K562 (cell line): ENCODE results near the gene SYT17. TPM values are rescaled to one million over a fixed set of nuclear protein-coding genes. Genes with fewer than 3 reads are reported as not detected.

ENCODE experiments used
- ATAC-seq: fragments of 200-7000 bp; cut with Tn5 transposase; 3 replicates; pipeline ENCODE4 v1.9.1; 2020; ENCODE audit warnings: moderate library complexity
- BruUV-seq: library from RNA; stranded (reverse); fragments of 400-500 nt; replicated peaks from 2 replicates; lab custom pipeline; 2021; lab: Mats Ljungman, UMichigan
- CTCF ChIA-PET: fragments of 300-600 bp; formaldehyde crosslinking; extraction: SDS; loops from one replicate; lab custom pipeline; 2021; ENCODE audit warnings: low intra/inter-chr PET ratio; lab: Yijun Ruan, JAX
- POLR2A ChIA-PET: fragments of 300-600, 350-650 bp; sonication (Branson Sonifier 250); formaldehyde crosslinking; extraction: SDS; loops from one replicate; lab custom pipeline; 2021; ENCODE audit warnings: antibody characterized with exemption, inconsistent platforms; lab: Yijun Ruan, JAX
- DNase-seq, 4 experiments: peaks; one replicate each; pipeline versions ENCODE4 v3.0.0 to v3.0.0-alpha.2; 2011 to 2018; ENCODE audit warnings: low spot score in 3 of 4, mixed read lengths in 3 of 4; ENCODE audit errors: extremely low read depth in 1 of 4
- FAIRE-seq: peaks from 2 replicates; lab custom pipeline; 2011; peaks lifted over from hg19 to GRCh38; lab: Jason Lieb, UNC
- H2AFZ ChIP-seq: 2 replicates; pipeline ENCODE4 v1.6.0; 2011; ENCODE audit warnings: low read depth, low read length, control low read depth, inconsistent platforms
- H3K27ac ChIP-seq: fragments of 200-600 bp; 3 replicates; pipeline ENCODE4 v1.8.0; 2011; ENCODE audit warnings: low read depth, mild to moderate bottlenecking, control low read depth, inconsistent platforms, low read length, moderate library complexity, mixed read lengths; ENCODE audit errors: extremely low read depth
- H3K27me3 ChIP-seq, 2 experiments: fragments of 300-600 bp in 1 of 2; 2 replicates in 1 of 2; 3 replicates in 1 of 2; pipeline versions ENCODE4 v1.6.0 to v1.8.0; 2011; ENCODE audit warnings: inconsistent platforms in 2 of 2, low read length in 2 of 2, mild to moderate bottlenecking in 1 of 2, mixed read lengths in 1 of 2, moderate library complexity in 1 of 2; ENCODE audit not compliant: control insufficient read depth in 2 of 2, insufficient read depth in 2 of 2
- H3K36me3 ChIP-seq: fragments of 300-600 bp; 3 replicates; pipeline ENCODE4 v1.8.0; 2011; ENCODE audit warnings: mild to moderate bottlenecking, low read length, inconsistent platforms; ENCODE audit not compliant: control insufficient read depth, insufficient read depth
- H3K4me1 ChIP-seq, 2 experiments: fragments of 200-600 bp in 1 of 2; replicated peaks in 1 of 2; 2 replicates in 1 of 2; 3 replicates in 1 of 2; pipeline versions ENCODE4 v1.5.1 to v1.8.0; 2011; ENCODE audit warnings: inconsistent platforms in 2 of 2, low read length in 2 of 2, mild to moderate bottlenecking in 1 of 2, mixed read lengths in 1 of 2, moderate library complexity in 1 of 2; ENCODE audit not compliant: control insufficient read depth in 2 of 2, insufficient read depth in 2 of 2
- H3K4me2 ChIP-seq: 2 replicates; pipeline ENCODE4 v1.6.1; 2011; ENCODE audit warnings: low read length, control low read depth, inconsistent platforms, mixed read lengths; ENCODE audit not compliant: insufficient read depth
- H3K4me3 ChIP-seq: fragments of 200-600 bp; sonication (generic), shearing (Covaris generic); 2 replicates; pipeline ENCODE4 v1.5.1; 2016; ENCODE audit warnings: control low read depth, inconsistent platforms
- H3K79me2 ChIP-seq: fragments of 200-600 bp; 3 replicates; pipeline ENCODE4 v1.8.0; 2011; ENCODE audit warnings: low read length, inconsistent platforms; ENCODE audit not compliant: control insufficient read depth, insufficient read depth
- H3K9ac ChIP-seq, 2 experiments: 2 replicates each; pipeline versions ENCODE4 v1.6.0 to v1.6.1; 2011; ENCODE audit warnings: low read depth in 2 of 2, low read length in 2 of 2, control low read depth in 1 of 2, inconsistent platforms in 1 of 2, mild to moderate bottlenecking in 1 of 2, mixed read lengths in 1 of 2; ENCODE audit not compliant: insufficient read depth in 1 of 2
- H3K9me1 ChIP-seq: one replicate; pipeline ENCODE4 v1.6.0; 2011; ENCODE audit warnings: inconsistent platforms, mild to moderate bottlenecking, low read length, moderate library complexity; ENCODE audit not compliant: control insufficient read depth, insufficient read depth
- H3K9me3 ChIP-seq: replicated peaks from 2 replicates; pipeline ENCODE4 v1.5.1; 2011; ENCODE audit warnings: low read depth, low read length, inconsistent platforms; ENCODE audit not compliant: control insufficient read depth, insufficient read depth
- H4K20me1 ChIP-seq: replicated peaks from 2 replicates; pipeline ENCODE4 v1.6.1; 2011; ENCODE audit warnings: low read length, inconsistent platforms, mixed read lengths; ENCODE audit not compliant: control insufficient read depth, insufficient read depth
- ADNP ChIP-seq: fragments of 200-800 bp; sonication (Bioruptor generic); IDR thresholded peaks from 2 replicates; pipeline ENCODE4 v1.6.1; 2016; ENCODE audit warnings: missing genetic modification characterization, missing compliant biosample characterization
- BCOR ChIP-seq: fragments of 450-650 bp; IDR thresholded peaks from 2 replicates; pipeline ENCODE4 v1.6.1; 2016
- CHD4 ChIP-seq: fragments of 200-600 bp; sonication (generic); IDR thresholded peaks from 3 replicates; pipeline ENCODE4 v1.6.1; 2012; ENCODE audit warnings: low read depth, mild to moderate bottlenecking, mixed read lengths, low read length, inconsistent platforms; ENCODE audit not compliant: insufficient read depth, insufficient replicate concordance, poor library complexity, severe bottlenecking
- HDAC2 ChIP-seq: fragments of 450-650 bp; IDR thresholded peaks from 2 replicates; pipeline ENCODE4 v1.6.1; 2016; ENCODE audit warnings: mild to moderate bottlenecking
- KDM1A ChIP-seq, 2 experiments: fragments of 450-650 bp; IDR thresholded peaks; 2 replicates each; pipeline ENCODE4 v1.6.1; 2016; ENCODE audit warnings: mild to moderate bottlenecking in 2 of 2
- NR1H2 ChIP-seq: sonication (generic); formaldehyde crosslinking; IDR thresholded peaks from 2 replicates; pipeline ENCODE4 v1.4.0; 2020; ENCODE audit warnings: mild to moderate bottlenecking, missing genetic modification reagents
- RBM25 ChIP-seq: fragments of 200-400 bp; formaldehyde crosslinking; IDR thresholded peaks from 2 replicates; pipeline ENCODE4 v1.6.1; 2018; ENCODE audit warnings: low read length, low read depth, moderate library complexity; ENCODE audit not compliant: severe bottlenecking
- RCOR1 ChIP-seq, 2 experiments: IDR thresholded peaks; 2 replicates each; pipeline ENCODE4 v1.6.1; 2012; ENCODE audit warnings: low read depth in 2 of 2, low read length in 2 of 2, borderline replicate concordance in 1 of 2, improper control_type of control experiment in 1 of 2
- SMAD3 ChIP-seq: fragments of 450-650 bp; formaldehyde crosslinking; conservative IDR thresholded peaks from 2 replicates; pipeline ENCODE4 v1.4.0; 2020; ENCODE audit warnings: mild to moderate bottlenecking
- SMARCA5 ChIP-seq: fragments of 450-650 bp; IDR thresholded peaks from 2 replicates; pipeline ENCODE4 v1.6.1; 2016
- XRCC4 ChIP-seq: IDR thresholded peaks from one replicate; pipeline ENCODE4 v1.6.1; 2011; ENCODE audit not compliant: insufficient read depth, insufficient read length; ENCODE audit errors: extremely low read depth
- ZNF764 ChIP-seq: fragments of 250-450 bp; sonication (Bioruptor Pico); IDR thresholded peaks from 2 replicates; pipeline ENCODE4 v1.4.0; 2020; ENCODE audit warnings: low read depth, mild to moderate bottlenecking, moderate library complexity
- WGBS: fragments of 100-300 bp; shearing (Covaris generic); methylation state at CpG from one replicate; pipeline ENCODE4 v1.1.6; 2016; ENCODE audit warnings: low coverage, mixed read lengths; ENCODE audit not compliant: insufficient coverage; ENCODE audit errors: missing lambda C conversion rate; 5-methylcytosine and 5-hydroxymethylcytosine counted together
- in situ Hi-C: fragments of 300-500 bp; cut with MboI; formaldehyde crosslinking; loops from 4 replicates; pipeline ENCODE4 v1.15.0; 2018; ENCODE audit warnings: inconsistent platforms, mixed read lengths
- intact Hi-C: fragments of 100-400 bp; cut with micrococcal nuclease; formaldehyde crosslinking; loops from 2 replicates; pipeline ENCODE4 v1.14.2; 2022
- polyA plus RNA-seq, 8 experiments: library from polyadenylated mRNA; depleted of rRNA in 4 of 8; stranded (reverse) in 5 of 8; unstranded in 3 of 8; fragments of >200 nt; fragmentation: Nextera tagmentation in 2 of 8; fragmentation: Illumina TruSeq in 1 of 8; extraction: Ambion mirVana in 2 of 8; extraction: Trizol in 1 of 8; gene quantifications; 2 replicates each; pipeline versions ENCODE4 v1.2.1 to v1.2.3, GENCODE V29; 2011 to 2014; ENCODE audit warnings: inconsistent platforms in 1 of 8, missing spikeins in 1 of 8
- total RNA-seq, 7 experiments: library from RNA; depleted of rRNA in 6 of 7; stranded (reverse); fragments of >200 nt in 6 of 7; fragmentation: Illumina TruSeq in 2 of 7; extraction: Trizol in 2 of 7; gene quantifications; 2 replicates each; pipeline versions ENCODE4 v1.2.1 to v1.2.3, GENCODE V29; 2011 to 2021; ENCODE audit warnings: low replicate concordance in 1 of 7
- TF ChIP-seq, protein P1 (sequence below): fragments of 200-800 bp; sonication (Bioruptor generic); IDR thresholded peaks from 2 replicates; pipeline ENCODE4 v1.6.1; 2017; ENCODE audit warnings: missing genetic modification characterization, missing compliant biosample characterization

SYT17 gene
- total and polyA plus RNA-seq, 9 of the 15 experiments (the other 6 are each of a cell fraction or from before 2014, with no cell fraction given) = not detected

GRCh38 chr16:19139436-19140091 is 28.5 kb upstream of the SYT17 start:
- H3K9me1 ChIP-seq = no peaks in the 10 kb centered on the region
- in situ Hi-C loops = no loop called here
- no peak for DNase-seq
- H3K36me3 ChIP-seq = no peaks in the 10 kb centered on the region
- no peak overlapping the region for H3K4me3 ChIP-seq
- H3K27me3 ChIP-seq = peaks cover 13 to 20% of the 10 kb centered on the region in 2 experiments
- no peak overlapping the region for H3K4me2 ChIP-seq
- no peak overlapping the region for H2AFZ ChIP-seq
- H4K20me1 ChIP-seq = no peaks in the 10 kb centered on the region
- H3K9ac ChIP-seq = no peak overlapping the region
- TF ChIP-seq XRCC4 = no peak
- TF ChIP-seq SMAD3 (CRISPR knock-in tag) = no peak
- TF ChIP-seq RCOR1 (IDR thresholded peaks at IDR 0.05; ENCODE audit: borderline replicate concordance in 1 of 2, low read depth in 2 of 2, low read length in 2 of 2) = peak in 1 of 2 experiments; percentile 73; a peak in 2 of 4 replicates
- TF ChIP-seq SMARCA5 = peak; percentile 52; the same call in 1 of the 2 replicates
- peak; percentile 93 for TF ChIP-seq BCOR
- peak; percentile 68; the same call in 1 of the 2 replicates for TF ChIP-seq HDAC2
- no peak for TF ChIP-seq ZNF764 (CRISPR knock-in tag)
- peak; percentile 70 for TF ChIP-seq ADNP (tag)
- TF ChIP-seq CHD4 = peak; percentile 60
- TF ChIP-seq KDM1A (IDR thresholded peaks at IDR 0.05) = peak; percentile 49 to 69; a peak in 3 of 4 replicates
- peak; percentile 93 for TF ChIP-seq RBM25
- TF ChIP-seq NR1H2 = no peak
- TF ChIP-seq, protein P1, sequence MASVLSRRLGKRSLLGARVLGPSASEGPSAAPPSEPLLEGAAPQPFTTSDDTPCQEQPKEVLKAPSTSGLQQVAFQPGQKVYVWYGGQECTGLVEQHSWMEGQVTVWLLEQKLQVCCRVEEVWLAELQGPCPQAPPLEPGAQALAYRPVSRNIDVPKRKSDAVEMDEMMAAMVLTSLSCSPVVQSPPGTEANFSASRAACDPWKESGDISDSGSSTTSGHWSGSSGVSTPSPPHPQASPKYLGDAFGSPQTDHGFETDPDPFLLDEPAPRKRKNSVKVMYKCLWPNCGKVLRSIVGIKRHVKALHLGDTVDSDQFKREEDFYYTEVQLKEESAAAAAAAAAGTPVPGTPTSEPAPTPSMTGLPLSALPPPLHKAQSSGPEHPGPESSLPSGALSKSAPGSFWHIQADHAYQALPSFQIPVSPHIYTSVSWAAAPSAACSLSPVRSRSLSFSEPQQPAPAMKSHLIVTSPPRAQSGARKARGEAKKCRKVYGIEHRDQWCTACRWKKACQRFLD (CRISPR knock-in tag) = no peak
- 23% methylated on average over 5 of the region's 5 CpGs for WGBS
- POLR2A ChIA-PET = interaction anchor here (1.3 to 1.5 kb wide), 2 partner anchors 10 to 22 kb away, joined by 3 to 6 read pairs; no protein-coding TSS in a partner anchor
- H3K9me3 ChIP-seq = no peaks in the 10 kb centered on the region
- FAIRE-seq = no peak
- CTCF ChIA-PET = no interaction called here
- peaks cover 10 to 12% of the 10 kb centered on the region in 2 experiments for H3K4me1 ChIP-seq
- no peak overlapping the region for H3K27ac ChIP-seq
- H3K79me2 ChIP-seq = no peaks in the 10 kb centered on the region
- BruUV-seq = no TSS peak
- intact Hi-C loops = no loop called here
- ATAC-seq = no peak
